IMR-90 (cell line): Measurements from ENCODE around the gene SLC15A1. TPM values are rescaled to one million over a fixed set of nuclear protein-coding genes. Genes with fewer than 3 reads are reported as not detected.

Experiments used
- ATAC-seq: fragments of 200-7000 bp; cut with Tn5 transposase; 2 replicates; pipeline ENCODE4 v1.9.1; 2020; ENCODE audit warnings: low read depth, mild to moderate bottlenecking, moderate library complexity
- BruUV-seq: library from RNA; stranded (reverse); fragments of 400-500 nt; replicated peaks from 2 replicates; lab custom pipeline; 2021; lab: Mats Ljungman, UMichigan
- CTCF ChIA-PET: fragments of 300-600 bp; formaldehyde crosslinking; extraction: SDS; loops from one replicate; lab custom pipeline; 2021; ENCODE audit warnings: antibody characterized with exemption; lab: Yijun Ruan, JAX
- POLR2A ChIA-PET: fragments of 300-600 bp; sonication (Branson Sonifier 250); formaldehyde crosslinking; loops from one replicate; lab custom pipeline; 2022; ENCODE audit warnings: antibody characterized with exemption; ENCODE audit not compliant: unreplicated experiment; lab: Charles Lee
- DNase-seq: peaks from one replicate; pipeline ENCODE4 v3.0.0; 2013
- H2AFZ ChIP-seq: replicated peaks from 2 replicates; pipeline ENCODE3; 2013; ENCODE audit warnings: low read length, mild to moderate bottlenecking; ENCODE audit not compliant: poor library complexity
- H2AK5ac ChIP-seq: 2 replicates; pipeline ENCODE4 v1.6.1; 2013; ENCODE audit warnings: low read depth, low read length, inconsistent platforms
- H2AK9ac ChIP-seq: replicated peaks from 2 replicates; pipeline ENCODE3; 2013; ENCODE audit warnings: mild to moderate bottlenecking, low read depth, low read length, moderate library complexity; ENCODE audit not compliant: poor library complexity
- H2BK120ac ChIP-seq: 2 replicates; pipeline ENCODE4 v1.6.1; 2013; ENCODE audit warnings: low read depth, low read length, inconsistent platforms
- H2BK15ac ChIP-seq: 3 replicates; pipeline ENCODE4 v1.6.1; 2013; ENCODE audit warnings: low read depth, low read length, inconsistent platforms
- H2BK20ac ChIP-seq: 2 replicates; pipeline ENCODE4 v1.6.1; 2013; ENCODE audit warnings: low read depth, mild to moderate bottlenecking, inconsistent platforms, low read length, moderate library complexity
- H2BK5ac ChIP-seq: 2 replicates; pipeline ENCODE4 v1.6.1; 2013; ENCODE audit warnings: mild to moderate bottlenecking, low read depth, low read length, inconsistent platforms; ENCODE audit not compliant: poor library complexity, severe bottlenecking
- H3K14ac ChIP-seq: replicated peaks from 2 replicates; pipeline ENCODE4 v1.6.1; 2013; ENCODE audit warnings: low read depth, low read length, inconsistent platforms
- H3K18ac ChIP-seq: 2 replicates; pipeline ENCODE4 v1.6.1; 2013; ENCODE audit warnings: low read depth, low read length, control low read depth
- H3K23ac ChIP-seq: 2 replicates; pipeline ENCODE4 v1.6.1; 2013; ENCODE audit warnings: low read depth, low read length, inconsistent platforms
- H3K27ac ChIP-seq: 2 replicates; pipeline ENCODE4 v1.5.1; 2013; ENCODE audit warnings: mild to moderate bottlenecking, control low read depth, low read length; ENCODE audit not compliant: insufficient read depth
- H3K27me3 ChIP-seq: 2 replicates; pipeline ENCODE4 v1.6.1; 2013; ENCODE audit warnings: low read length; ENCODE audit not compliant: control insufficient read depth, insufficient read depth
- H3K36me3 ChIP-seq: 2 replicates; pipeline ENCODE4 v1.6.1; 2013; ENCODE audit warnings: low read length, mixed read lengths; ENCODE audit not compliant: control insufficient read depth, insufficient read depth
- H3K4ac ChIP-seq: 2 replicates; pipeline ENCODE4 v1.6.1; 2013; ENCODE audit warnings: low read depth, low read length, inconsistent platforms
- H3K4me1 ChIP-seq: 2 replicates; pipeline ENCODE4 v1.6.1; 2013; ENCODE audit warnings: low read length, mixed read lengths; ENCODE audit not compliant: control insufficient read depth, insufficient read depth
- H3K4me2 ChIP-seq: 2 replicates; pipeline ENCODE4 v1.6.1; 2013; ENCODE audit warnings: low read depth, mild to moderate bottlenecking, control low read depth, low read length, moderate library complexity
- H3K4me3 ChIP-seq: 2 replicates; pipeline ENCODE4 v1.5.1; 2013; ENCODE audit warnings: low read depth, mild to moderate bottlenecking, control low read depth, low read length, moderate library complexity; ENCODE audit not compliant: insufficient read depth
- H3K56ac ChIP-seq: 2 replicates; pipeline ENCODE4 v1.6.1; 2013; ENCODE audit warnings: low read length, inconsistent platforms; ENCODE audit not compliant: insufficient read depth; ENCODE audit errors: extremely low read depth
- H3K79me1 ChIP-seq, 2 experiments: 2 replicates each; pipeline ENCODE4 v1.6.1; 2013; ENCODE audit warnings: low read length in 2 of 2, inconsistent platforms in 1 of 2, low read depth in 1 of 2
- H3K9ac ChIP-seq: 2 replicates; pipeline ENCODE4 v1.6.1; 2013; ENCODE audit warnings: low read depth, low read length, control low read depth
- H3K9me1 ChIP-seq: 2 replicates; pipeline ENCODE4 v1.6.1; 2013; ENCODE audit warnings: low read length, inconsistent platforms; ENCODE audit not compliant: insufficient read depth
- H3K9me3 ChIP-seq: 2 replicates; pipeline ENCODE4 v1.6.1; 2013; ENCODE audit warnings: low read length; ENCODE audit not compliant: control insufficient read depth, insufficient read depth
- H4K20me1 ChIP-seq: 2 replicates; pipeline ENCODE4 v1.6.1; 2013; ENCODE audit warnings: low read length, inconsistent platforms; ENCODE audit not compliant: insufficient read depth
- H4K5ac ChIP-seq: 2 replicates; pipeline ENCODE4 v1.6.1; 2013; ENCODE audit warnings: mild to moderate bottlenecking, low read depth, low read length, control low read depth
- H4K8ac ChIP-seq, 2 experiments: 2 replicates each; pipeline ENCODE4 v1.6.1; 2013; ENCODE audit warnings: low read depth in 2 of 2, low read length in 2 of 2, control low read depth in 1 of 2, inconsistent platforms in 1 of 2
- H4K91ac ChIP-seq: 2 replicates; pipeline ENCODE4 v1.6.1; 2013; ENCODE audit warnings: low read depth, low read length, inconsistent platforms; ENCODE audit not compliant: insufficient read depth
- CHD1 ChIP-seq: IDR thresholded peaks from 2 replicates; pipeline ENCODE4 v1.6.1; 2012; ENCODE audit warnings: low read depth, low read length, improper control_type of control experiment
- FOS ChIP-seq: fragments of 150-350 bp; IDR thresholded peaks from 2 replicates; pipeline ENCODE4 v1.6.1; 2016; ENCODE audit warnings: low read depth, low read length
- MAFK ChIP-seq: IDR thresholded peaks from 2 replicates; pipeline ENCODE4 v1.6.1; 2012; ENCODE audit warnings: low read depth, low read length, improper control_type of control experiment
- MXI1 ChIP-seq: IDR thresholded peaks from 2 replicates; pipeline ENCODE4 v1.6.1; 2012; ENCODE audit warnings: low read depth, mild to moderate bottlenecking, low read length, moderate library complexity, borderline replicate concordance
- NFE2L2 ChIP-seq: fragments of 150-350 bp; IDR thresholded peaks from 2 replicates; pipeline ENCODE4 v1.6.1; 2016; ENCODE audit warnings: low read depth, mild to moderate bottlenecking, low read length
- POLR2A ChIP-seq: IDR thresholded peaks from 2 replicates; pipeline ENCODE4 v1.6.1; 2012; ENCODE audit warnings: mild to moderate bottlenecking, low read depth, low read length
- RAD21 ChIP-seq: IDR thresholded peaks from 2 replicates; pipeline ENCODE4 v1.6.1; 2012; ENCODE audit warnings: low read length, improper control_type of control experiment
- RCOR1 ChIP-seq: IDR thresholded peaks from 2 replicates; pipeline ENCODE4 v1.6.1; 2012; ENCODE audit warnings: mild to moderate bottlenecking, low read length, improper control_type of control experiment; ENCODE audit not compliant: insufficient replicate concordance
- RFX5 ChIP-seq: IDR thresholded peaks from 2 replicates; pipeline ENCODE4 v1.8.0; 2012; ENCODE audit warnings: low read depth, mild to moderate bottlenecking, low read length, moderate library complexity
- WGBS, 2 experiments: methylation state at CpG; one replicate each; pipeline versions ENCODE4 v1.1.5 to v1.1.7; 2013; ENCODE audit warnings: missing lambda C conversion rate in 2 of 2; ENCODE audit not compliant: insufficient read length in 1 of 2; ENCODE audit errors: extremely low coverage in 2 of 2; 5-methylcytosine and 5-hydroxymethylcytosine counted together
- dilution Hi-C: fragments of 300-500 bp; cut with HindIII; formaldehyde crosslinking; loops from one replicate; pipeline ENCODE4 v1.14.3; 2018; ENCODE audit warnings: low sequenced_read_pairs; ENCODE audit not compliant: unreplicated experiment
- in situ Hi-C: fragments of 300-500 bp; cut with MboI; formaldehyde crosslinking; loops from 3 replicates; pipeline ENCODE4 v1.14.3; 2019; ENCODE audit warnings: low sequenced_read_pairs, inconsistent platforms, mixed read lengths
- intact Hi-C: fragments of 100-400 bp; cut with micrococcal nuclease; formaldehyde crosslinking; loops from 2 replicates; pipeline ENCODE4 v1.10.0; 2022
- polyA plus RNA-seq, 3 experiments: library from polyadenylated mRNA; depleted of rRNA; stranded (reverse); fragments of >200 nt; gene quantifications; 2 replicates each; pipeline ENCODE4 v1.2.3, GENCODE V29; 2012; ENCODE audit warnings: low replicate concordance in 1 of 3
- total RNA-seq: library from RNA; depleted of rRNA; stranded (reverse); fragments of >200 nt; gene quantifications from 2 replicates; pipeline ENCODE4 v1.2.3, GENCODE V29; 2012
- TF ChIP-seq, protein P1 (sequence below): conservative IDR thresholded peaks from 2 replicates; pipeline ENCODE4 v1.5.1; 2012; ENCODE audit warnings: mild to moderate bottlenecking, low read depth, low read length, improper control_type of control experiment
- TF ChIP-seq, protein P2 (sequence below): fragments of 150-350 bp; IDR thresholded peaks from 2 replicates; pipeline ENCODE4 v1.6.1; 2016; ENCODE audit warnings: low read depth, mild to moderate bottlenecking, low read length, moderate library complexity, borderline replicate concordance
- TF ChIP-seq, protein P3 (sequence below): fragments of 150-350 bp; IDR thresholded peaks from 2 replicates; pipeline ENCODE4 v1.6.1; 2017; ENCODE audit warnings: mild to moderate bottlenecking, antibody characterized with exemption, low read length, low read depth

SLC15A1 gene
- total and polyA plus RNA-seq, 2 of the 4 experiments (the other 2 are of a cell fraction) = not detected

DNA sequence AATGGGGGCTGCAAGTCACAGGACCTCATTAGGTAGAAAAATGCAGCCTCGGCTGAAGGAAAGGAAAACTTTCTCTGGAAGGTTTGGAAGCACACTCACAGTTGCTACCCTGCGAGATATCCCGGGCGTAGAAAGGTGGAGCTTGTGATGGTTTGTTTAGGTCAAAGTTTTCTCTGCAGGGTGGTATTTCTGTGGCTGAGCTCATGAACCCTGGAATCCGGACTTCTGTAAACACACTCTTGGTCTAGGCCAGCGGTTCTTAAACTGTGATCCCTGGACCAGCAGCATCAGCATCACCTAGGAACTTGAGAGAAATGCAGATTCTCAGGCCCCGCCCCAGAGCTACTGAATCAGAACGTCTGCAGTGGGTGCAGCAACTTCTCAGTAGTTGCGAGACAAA, 3.3 kb upstream of the SLC15A1 start:
- ChIA-PET CTCF (no interaction called here), POLR2A (no interaction called here)
- H3K27me3 ChIP-seq = peaks cover 33% of the 10 kb centered on the region
- no peak overlapping the region for H3K18ac ChIP-seq
- 94% methylated on average over 3 of the region's 9 CpGs; no CpG with 5 or more reads in 1 of the 2 experiments for WGBS, 2 experiments
- intact Hi-C loops (no loop called here), dilution Hi-C loops (no loop called here), in situ Hi-C loops (no loop called here)
- no peaks in the 10 kb centered on the region for H3K79me1 ChIP-seq
- no peak overlapping the region for H4K5ac ChIP-seq
- H3K27ac ChIP-seq = no peak overlapping the region
- ATAC-seq (no peak), DNase-seq (no peak)
- H3K14ac ChIP-seq = no peak overlapping the region
- H3K4ac ChIP-seq = no peak overlapping the region
- H2BK120ac ChIP-seq = no peak overlapping the region
- no peak overlapping the region for H3K9ac ChIP-seq
- H4K91ac ChIP-seq = no peak overlapping the region
- no peak overlapping the region for H2BK20ac ChIP-seq
- no peak overlapping the region for H3K23ac ChIP-seq
- peaks cover 9% of the 10 kb centered on the region for H3K9me3 ChIP-seq
- H2BK5ac ChIP-seq = no peak overlapping the region
- no peak overlapping the region for H3K4me2 ChIP-seq
- no peak overlapping the region for H4K8ac ChIP-seq
- H3K9me1 ChIP-seq = no peaks in the 10 kb centered on the region
- no peak overlapping the region for H2AK9ac ChIP-seq
- no peaks in the 10 kb centered on the region; the same call in 1 of the 2 replicates for H3K36me3 ChIP-seq
- no TSS peak for BruUV-seq
- no peak overlapping the region for H2AK5ac ChIP-seq
- no peaks in the 10 kb centered on the region; the same call in 1 of the 2 replicates for H3K4me1 ChIP-seq
- no peak overlapping the region for H2BK15ac ChIP-seq
- no peak overlapping the region for H3K4me3 ChIP-seq
- no peaks in the 10 kb centered on the region for H4K20me1 ChIP-seq
- H2AFZ ChIP-seq = no peak overlapping the region
- TF ChIP-seq POLR2A (no peak), MXI1 (no peak), FOS (no peak), RCOR1 (no peak), NFE2L2 (no peak), RFX5 (no peak), MAFK (no peak), RAD21 (no peak), CHD1 (no peak)
- TF ChIP-seq, protein P1, sequence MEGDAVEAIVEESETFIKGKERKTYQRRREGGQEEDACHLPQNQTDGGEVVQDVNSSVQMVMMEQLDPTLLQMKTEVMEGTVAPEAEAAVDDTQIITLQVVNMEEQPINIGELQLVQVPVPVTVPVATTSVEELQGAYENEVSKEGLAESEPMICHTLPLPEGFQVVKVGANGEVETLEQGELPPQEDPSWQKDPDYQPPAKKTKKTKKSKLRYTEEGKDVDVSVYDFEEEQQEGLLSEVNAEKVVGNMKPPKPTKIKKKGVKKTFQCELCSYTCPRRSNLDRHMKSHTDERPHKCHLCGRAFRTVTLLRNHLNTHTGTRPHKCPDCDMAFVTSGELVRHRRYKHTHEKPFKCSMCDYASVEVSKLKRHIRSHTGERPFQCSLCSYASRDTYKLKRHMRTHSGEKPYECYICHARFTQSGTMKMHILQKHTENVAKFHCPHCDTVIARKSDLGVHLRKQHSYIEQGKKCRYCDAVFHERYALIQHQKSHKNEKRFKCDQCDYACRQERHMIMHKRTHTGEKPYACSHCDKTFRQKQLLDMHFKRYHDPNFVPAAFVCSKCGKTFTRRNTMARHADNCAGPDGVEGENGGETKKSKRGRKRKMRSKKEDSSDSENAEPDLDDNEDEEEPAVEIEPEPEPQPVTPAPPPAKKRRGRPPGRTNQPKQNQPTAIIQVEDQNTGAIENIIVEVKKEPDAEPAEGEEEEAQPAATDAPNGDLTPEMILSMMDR = no peak
- TF ChIP-seq, protein P2, sequence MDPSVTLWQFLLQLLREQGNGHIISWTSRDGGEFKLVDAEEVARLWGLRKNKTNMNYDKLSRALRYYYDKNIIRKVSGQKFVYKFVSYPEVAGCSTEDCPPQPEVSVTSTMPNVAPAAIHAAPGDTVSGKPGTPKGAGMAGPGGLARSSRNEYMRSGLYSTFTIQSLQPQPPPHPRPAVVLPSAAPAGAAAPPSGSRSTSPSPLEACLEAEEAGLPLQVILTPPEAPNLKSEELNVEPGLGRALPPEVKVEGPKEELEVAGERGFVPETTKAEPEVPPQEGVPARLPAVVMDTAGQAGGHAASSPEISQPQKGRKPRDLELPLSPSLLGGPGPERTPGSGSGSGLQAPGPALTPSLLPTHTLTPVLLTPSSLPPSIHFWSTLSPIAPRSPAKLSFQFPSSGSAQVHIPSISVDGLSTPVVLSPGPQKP = no peak
- TF ChIP-seq, protein P3, sequence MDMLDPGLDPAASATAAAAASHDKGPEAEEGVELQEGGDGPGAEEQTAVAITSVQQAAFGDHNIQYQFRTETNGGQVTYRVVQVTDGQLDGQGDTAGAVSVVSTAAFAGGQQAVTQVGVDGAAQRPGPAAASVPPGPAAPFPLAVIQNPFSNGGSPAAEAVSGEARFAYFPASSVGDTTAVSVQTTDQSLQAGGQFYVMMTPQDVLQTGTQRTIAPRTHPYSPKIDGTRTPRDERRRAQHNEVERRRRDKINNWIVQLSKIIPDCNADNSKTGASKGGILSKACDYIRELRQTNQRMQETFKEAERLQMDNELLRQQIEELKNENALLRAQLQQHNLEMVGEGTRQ = no peak
- H3K56ac ChIP-seq = no peak overlapping the region
